Mesenteric fat pad (tissue), 1 donor: ENCODE measurements around the gene TCHH. TPM values are rescaled to one million over a fixed set of nuclear protein-coding genes. Genes with fewer than 3 reads are reported as not detected.
"Not testable (repeated sequence)": the region's sequence is repeated elsewhere in the genome, so short reads cannot be mapped to it uniquely, and the experiment has no call there.

ENCODE experiments used
- DNase-seq: peaks from one replicate; pipeline ENCODE4 v3.0.0-alpha.2; 2020; ENCODE audit warnings: low spot score
- total RNA-seq: library from RNA; stranded (reverse); fragmentation: NEBNext Ultra II Directional; extraction: Animal tissue kit (Norgen Biotek cat#: 25700); gene quantifications from one replicate; pipeline ENCODE4 v1.2.1, GENCODE V29; 2021
- donor health status: DM: yes; HTN: yes; CAD: no.

Gene TCHH
- total RNA-seq, 1 donor from 2014 or later: 1.1 TPM

- DNase-seq: no peak
Measured at GRCh38 chr1:152111515-152111968, 3.7 kb downstream of the TCHH start.

- DNase-seq: no peak
Measured at GRCh38 chr1:152110860-152111514, 4.3 kb downstream of the TCHH start.

- DNase-seq: no peak
Measured at GRCh38 chr1:152110365-152110859, 4.8 kb downstream of the TCHH start.

- no peak for DNase-seq
Measured at GRCh38 chr1:152109998-152110294, 5.3 kb downstream of the TCHH start.

- DNase-seq: no peak
Measured at GRCh38 chr1:152109231-152109997, 5.8 kb downstream of the TCHH start.

- no peak for DNase-seq
Measured at GRCh38 chr1:152108882-152109222, 6.4 kb downstream of the TCHH start.

- no peak for DNase-seq
Measured at GRCh38 chr1:152107984-152108881, 7.0 kb downstream of the TCHH start.

GRCh38 chr1:152107031-152107983 lies 7.9 kb downstream of the TCHH start:
- no peak for DNase-seq

GRCh38 chr1:152104854-152105253 lies 10.4 kb downstream of the TCHH start:
- DNase-seq: no peak

- DNase-seq: no peak
Measured at GRCh38 chr1:152096931-152097330, 18.3 kb downstream of the TCHH start.

GRCh38 chr1:152089014-152089674 lies 26.1 kb downstream of the TCHH start, which contains the start of gene TCHHL1:
Gene TCHHL1, minus strand, starts transcription at chr1:152089064. Its CDS starts 921 bp downstream, at chr1:152088143.
- DNase-seq: no peak

GRCh38 chr1:152086760-152087159 lies 28.5 kb downstream of the TCHH start:
- no peak for DNase-seq

GRCh38 chr1:152084853-152085252 lies 30.4 kb downstream of the TCHH start:
- no peak for DNase-seq

- DNase-seq: not testable (repeated sequence)
Measured at GRCh38 chr1:152081026-152081425, 34.2 kb downstream of the TCHH start.

- DNase-seq: not testable (repeated sequence)
Measured at GRCh38 chr1:152080494-152080893, 34.8 kb downstream of the TCHH start.

- DNase-seq: no peak
Measured at GRCh38 chr1:152078831-152079441, 36.3 kb downstream of the TCHH start.

- no peak for DNase-seq
Measured at GRCh38 chr1:152072311-152072710, 42.9 kb downstream of the TCHH start.

GRCh38 chr1:152071123-152071522 lies 44.1 kb downstream of the TCHH start:
- DNase-seq: no peak

- no peak for DNase-seq
Measured at GRCh38 chr1:152067929-152068328, 47.3 kb downstream of the TCHH start.

- no peak for DNase-seq
Measured at GRCh38 chr1:152067150-152067549, 48.1 kb downstream of the TCHH start.
